GM18498 (cell line): ENCODE data around the gene ZNF277.

Experiments
- ATAC-seq: cut with Tn5 transposase; IDR thresholded peaks from one replicate; pipeline ENCODE4 v1.9.1; 2021; ENCODE audit warnings: mild to moderate bottlenecking, moderate library complexity; ENCODE audit not compliant: unreplicated experiment

The ZNF277 gene

DNA sequence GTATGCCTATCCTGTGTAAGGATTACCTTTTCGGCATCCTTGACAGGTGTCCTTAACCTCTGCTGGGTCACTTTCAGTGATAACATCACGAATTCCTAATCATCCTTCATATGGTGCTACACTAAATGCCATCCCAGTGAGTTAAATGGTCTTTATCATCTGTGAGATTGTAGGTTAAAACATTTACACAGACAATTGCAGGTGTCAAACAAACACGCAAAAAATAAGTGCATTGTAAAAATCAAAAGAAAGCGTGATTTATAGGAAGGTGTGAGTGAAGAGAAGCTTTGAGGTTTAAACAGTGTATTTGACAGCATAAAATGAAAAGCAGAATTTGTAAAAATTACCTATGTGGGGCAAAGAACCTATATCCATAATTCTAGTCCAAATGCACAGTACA is 132.3 kb downstream of the ZNF277 start:
- no peak for ATAC-seq

DNA sequence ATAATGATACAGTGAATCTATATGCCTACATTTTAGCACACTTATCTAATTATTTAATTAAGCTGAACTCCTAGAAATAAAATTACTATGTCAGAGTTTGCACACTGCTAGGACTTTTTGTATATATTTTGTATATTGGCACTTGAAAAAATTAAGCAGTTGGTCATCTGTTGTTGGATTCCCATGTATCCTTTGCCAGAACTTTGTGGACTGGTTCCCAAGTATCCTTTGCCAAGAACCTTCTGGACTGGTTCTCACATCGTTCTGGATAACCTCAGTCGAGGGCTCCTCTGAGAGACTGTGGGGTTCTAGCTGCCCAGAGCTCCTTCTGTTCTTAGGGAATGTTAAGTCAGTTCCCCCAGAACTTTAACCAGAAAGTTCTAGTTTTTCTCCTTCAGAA is 135.0 kb downstream of the ZNF277 start:
- ATAC-seq, result no peak

DNA sequence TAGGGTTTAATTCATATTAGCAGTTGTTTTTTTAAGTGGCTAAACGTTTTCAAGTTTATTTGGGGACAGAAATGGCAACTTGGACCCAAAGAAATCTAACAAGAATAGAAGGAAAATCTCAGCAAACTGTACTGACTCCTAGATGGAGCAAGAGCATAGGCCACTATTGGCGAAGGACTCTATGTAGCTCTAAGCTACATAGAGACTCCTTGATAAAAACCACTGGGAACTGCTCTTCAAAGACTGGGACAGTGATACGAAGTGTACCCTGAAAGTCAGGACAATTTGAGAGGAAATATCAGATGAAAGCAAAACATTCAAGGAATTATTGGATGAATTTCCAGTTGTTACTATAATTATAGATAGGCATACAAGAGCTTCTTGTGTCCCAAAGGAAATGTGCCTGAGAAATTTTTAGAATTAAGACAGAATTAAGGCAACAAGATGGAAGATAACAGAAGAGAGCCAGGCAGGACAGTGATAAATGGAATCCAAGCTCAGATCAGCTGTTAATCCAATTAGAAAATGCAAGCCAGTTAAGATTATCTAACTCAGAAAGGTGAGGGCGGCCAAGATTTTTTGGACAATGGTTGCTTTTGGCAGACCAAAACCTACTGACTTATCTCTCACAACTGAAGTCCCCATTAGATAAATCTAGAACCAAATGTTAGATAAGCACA is 140.0 kb downstream of the ZNF277 start:
- ATAC-seq, result no peak

DNA sequence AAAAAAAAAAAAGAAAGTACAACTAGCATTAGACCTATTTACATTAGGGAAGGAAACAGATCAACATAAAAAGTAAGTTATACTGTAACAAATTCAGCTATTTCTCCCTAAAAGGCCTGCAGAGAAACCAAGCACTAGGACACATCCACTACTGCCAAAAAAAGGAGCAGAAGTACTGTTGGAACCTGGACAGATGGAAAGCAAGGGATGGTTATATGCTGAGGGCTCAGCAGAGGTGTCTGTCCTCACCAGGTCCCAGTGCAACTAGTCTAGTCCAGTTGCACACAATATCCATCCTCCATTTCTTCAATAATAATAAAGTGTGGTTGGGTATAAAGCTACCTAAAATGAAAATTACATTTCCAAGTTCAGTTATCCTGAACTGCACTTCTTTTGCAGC is 140.6 kb downstream of the ZNF277 start:
- no peak for ATAC-seq

DNA sequence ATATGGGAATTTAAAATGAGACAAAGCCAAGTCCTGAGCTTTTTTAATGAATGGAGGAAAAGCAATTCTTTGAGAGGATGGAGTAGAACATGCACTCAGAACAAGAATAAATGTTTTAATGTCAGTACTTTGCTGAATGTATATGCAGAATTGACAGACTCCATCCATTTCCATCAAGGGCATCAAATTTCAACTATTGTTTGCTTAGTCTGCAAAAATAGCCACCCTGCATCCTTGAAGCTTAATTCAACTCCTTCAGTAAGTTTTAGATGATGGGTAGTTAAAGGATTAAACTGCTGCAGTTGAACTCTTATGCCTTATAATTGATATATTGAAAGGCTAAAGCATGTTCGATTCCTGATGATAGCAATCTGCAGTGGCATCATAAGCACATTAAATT is 144.1 kb downstream of the ZNF277 start:
- no peak for ATAC-seq

DNA sequence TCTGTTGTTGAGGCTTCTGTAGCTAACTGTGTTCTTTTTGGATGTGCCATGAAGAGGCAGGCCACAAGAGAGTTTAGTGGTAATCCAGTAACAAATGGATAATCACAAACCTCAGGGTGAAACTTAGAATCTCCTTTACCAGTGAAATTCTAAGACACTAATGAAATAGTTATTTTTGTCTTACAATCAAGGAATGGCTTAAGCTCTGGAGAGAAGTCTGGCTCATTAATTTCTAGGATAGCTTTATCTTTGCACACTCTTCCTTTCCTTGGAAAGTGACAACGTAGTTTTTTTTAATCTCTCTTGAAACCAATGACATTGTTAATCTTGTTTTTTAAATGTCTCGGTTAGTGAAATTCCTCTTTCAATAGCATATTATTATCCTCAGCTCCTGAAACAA is 150.1 kb downstream of the ZNF277 start:
- no peak for ATAC-seq

DNA sequence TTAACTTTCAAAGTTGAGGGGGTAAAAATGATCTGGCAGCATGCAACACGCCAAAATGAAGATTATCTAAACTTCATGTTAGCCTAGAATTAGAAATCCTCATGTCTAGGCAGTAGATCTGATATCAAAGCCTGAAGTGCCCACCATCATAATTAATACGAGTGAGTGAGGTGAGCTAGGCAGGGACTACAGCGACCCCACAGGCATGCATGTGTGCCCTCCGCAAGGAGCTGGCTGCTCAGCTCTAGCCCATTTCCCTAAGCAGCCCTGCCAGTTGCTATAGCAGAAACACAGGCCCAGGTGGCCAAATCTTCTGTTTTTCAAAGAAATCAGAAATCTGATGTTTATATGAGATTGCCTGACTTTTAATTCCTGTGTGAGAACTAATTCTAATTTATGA is 150.6 kb downstream of the ZNF277 start:
- ATAC-seq, result no peak

DNA sequence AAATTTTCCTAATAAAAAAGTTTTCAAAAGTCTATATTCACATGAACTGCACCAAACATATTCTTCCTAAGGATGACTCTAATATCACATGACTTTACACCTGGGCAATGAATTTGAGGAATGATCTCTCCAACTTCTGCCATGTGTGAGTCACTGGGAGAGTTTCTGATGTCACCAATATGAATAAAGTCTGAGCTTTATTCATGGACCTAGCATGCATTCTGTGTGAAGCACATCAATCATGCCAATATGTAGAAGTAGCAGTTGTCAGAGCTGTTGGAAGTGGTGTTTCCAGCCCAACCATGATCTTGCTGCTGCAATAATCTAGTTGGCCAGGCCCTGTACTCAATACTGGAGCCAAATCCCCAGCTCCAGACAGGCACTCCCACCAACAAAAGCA is 152.0 kb downstream of the ZNF277 start:
- ATAC-seq, result no peak

DNA sequence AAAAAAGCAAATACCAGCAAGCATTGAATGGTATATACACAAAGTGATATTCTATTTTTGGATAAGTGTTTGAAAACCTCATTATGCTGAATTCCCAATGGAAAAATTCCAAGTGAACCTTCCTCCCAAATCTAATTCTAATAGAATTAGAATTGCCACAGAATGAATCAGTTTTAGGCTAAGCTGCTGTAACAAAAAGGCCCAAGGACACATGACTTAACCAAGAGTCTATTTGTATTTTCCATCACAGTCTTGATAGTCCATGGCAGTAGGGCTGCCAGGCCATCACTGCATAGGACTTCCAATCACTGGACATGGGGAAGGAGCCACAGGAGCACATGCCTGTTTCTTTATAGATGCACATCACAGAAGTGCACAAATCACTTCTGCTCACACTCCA is 152.6 kb downstream of the ZNF277 start:
- no peak for ATAC-seq

DNA sequence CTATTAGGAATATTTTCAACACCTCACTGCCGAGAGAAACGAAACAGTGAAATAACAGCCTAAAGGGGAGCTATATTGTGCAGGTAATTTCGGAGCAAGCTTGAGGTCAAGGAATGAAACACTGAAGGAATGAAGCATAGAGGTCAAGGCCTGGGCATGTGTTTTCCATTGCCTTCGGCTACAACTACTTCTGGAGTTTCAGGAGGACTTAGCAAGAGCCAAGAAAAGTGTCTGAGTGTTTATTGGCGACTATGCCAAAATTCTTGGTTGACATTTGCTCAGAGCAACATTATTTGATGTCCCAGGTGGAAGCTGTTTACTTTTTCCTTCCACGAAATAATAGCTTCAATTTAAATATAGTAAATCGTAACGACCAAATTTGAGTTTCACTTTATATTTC is 154.2 kb downstream of the ZNF277 start:
- ATAC-seq, result no peak

DNA sequence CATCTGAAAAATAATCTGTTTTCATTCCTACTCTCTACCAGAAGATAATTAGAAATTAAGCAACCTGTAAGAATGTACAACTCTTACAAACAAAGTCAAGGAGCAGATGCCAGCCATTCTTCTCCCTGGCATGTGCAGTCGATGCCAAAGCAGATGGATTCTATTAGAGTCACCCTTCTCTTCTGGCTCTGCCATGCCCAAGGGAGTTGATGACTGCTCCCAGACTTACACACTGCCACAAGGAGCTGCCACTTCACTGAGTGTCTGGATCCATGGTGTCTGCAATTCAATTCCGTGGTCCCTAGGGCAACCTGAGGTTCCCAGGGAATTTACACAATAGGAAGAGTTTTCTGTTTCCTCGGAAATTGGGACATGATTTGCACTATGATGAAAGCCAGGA is 154.7 kb downstream of the ZNF277 start:
- no peak for ATAC-seq

DNA sequence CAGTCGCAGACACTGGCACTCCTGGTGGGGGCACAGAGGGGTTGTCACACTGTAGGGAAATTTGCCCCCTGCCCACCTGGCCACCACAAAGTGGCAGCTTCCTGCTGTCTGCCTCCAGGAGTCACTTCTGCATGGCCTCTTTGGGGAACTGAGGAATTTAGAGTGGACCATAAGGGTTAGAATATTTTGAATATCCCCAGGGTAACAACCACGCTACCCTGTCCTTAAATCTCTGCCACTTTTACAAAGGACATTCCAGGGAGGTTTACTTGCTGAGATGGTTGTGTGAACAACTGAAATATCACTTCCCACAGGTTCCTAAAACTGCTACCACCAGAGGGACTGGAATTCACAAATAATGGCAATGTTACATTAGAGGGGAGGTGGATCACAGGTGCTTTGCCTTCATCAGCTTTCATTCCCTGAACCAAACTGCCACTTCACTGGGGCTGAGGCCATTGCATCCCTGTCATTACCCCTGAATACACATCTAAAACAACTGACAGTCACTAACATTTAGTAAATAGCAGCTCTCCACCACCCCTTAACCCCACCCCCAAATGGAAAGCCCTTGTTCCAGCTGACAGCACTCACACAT is 155.7 kb downstream of the ZNF277 start:
- ATAC-seq, result no peak

DNA sequence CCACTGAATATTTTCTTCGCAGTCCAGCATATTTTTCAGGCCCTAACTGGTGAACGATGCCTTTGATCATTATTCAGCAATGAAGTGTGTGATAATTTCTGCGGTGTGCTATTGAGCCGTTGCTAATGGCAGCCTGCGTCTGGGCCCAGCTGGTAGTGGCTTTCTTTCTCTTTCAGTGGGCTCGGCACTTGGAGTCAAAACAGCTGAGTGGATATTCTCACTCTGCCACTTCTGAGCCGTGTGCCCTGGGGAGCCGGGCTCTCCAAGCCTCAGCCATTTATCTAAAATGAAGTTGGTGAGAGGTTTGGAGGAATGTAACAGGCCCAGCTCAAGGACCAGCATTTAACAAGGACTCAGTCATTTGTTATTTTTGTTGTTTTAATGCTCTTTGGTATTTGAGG is 156.2 kb downstream of the ZNF277 start:
- ATAC-seq, result no peak

DNA sequence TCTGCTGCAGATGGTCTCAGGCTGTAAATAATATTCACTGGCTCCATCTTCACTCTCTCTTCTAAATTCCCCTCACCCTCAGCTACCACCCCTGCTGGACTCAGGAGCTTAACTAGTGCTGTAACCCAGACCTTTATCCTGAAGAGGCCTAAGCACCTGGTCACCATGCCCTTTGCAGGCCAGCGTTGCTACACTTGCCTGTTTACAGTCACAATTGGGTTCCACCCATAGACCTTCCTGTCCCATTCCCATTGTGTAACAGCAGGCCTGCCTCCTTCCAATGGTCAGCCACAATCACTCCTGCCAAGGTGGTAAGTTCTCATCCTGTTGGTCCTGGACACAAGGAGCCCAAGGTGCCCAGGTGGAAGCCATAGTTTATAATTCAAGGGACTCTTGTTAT is 157.9 kb downstream of the ZNF277 start:
- ATAC-seq, result no peak

DNA sequence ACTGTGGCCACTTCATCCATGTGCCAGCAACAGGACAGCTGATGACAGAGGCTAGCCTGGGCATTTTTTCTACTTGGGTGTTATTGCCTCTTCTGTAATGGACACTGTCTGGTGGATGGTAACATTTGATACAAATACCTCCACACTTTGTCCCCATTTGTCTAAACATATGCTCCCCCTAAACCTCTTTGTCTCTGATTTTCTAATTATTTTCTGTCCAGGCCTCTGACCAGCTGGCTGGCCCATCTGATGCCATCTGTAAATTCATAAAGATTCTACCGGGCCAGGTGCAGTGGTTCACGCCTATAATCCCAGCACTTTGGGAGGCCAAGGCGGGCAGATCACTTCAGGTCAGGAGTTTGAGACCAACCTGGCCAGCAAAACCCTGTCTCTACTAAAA is 159.1 kb downstream of the ZNF277 start:
- ATAC-seq, result no peak

DNA sequence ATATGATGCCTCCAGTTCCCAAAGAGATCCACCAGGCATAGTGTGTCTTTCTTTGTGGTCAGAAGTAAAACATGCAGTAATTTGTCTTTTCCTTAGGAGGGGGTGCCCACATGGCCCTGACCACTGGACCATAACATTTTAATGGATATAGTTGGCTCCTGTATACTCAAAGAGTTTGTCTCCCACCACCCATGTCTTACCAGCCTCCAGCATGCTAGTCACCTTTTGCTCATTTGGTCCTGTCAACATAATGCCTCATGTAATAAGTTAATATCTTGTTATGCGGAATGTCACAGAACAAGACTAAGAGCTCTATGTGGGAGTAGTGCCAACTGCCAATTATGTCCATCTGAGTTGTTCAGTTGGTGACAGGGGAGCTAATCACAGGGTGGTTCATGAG is 160.4 kb downstream of the ZNF277 start:
- no peak for ATAC-seq

DNA sequence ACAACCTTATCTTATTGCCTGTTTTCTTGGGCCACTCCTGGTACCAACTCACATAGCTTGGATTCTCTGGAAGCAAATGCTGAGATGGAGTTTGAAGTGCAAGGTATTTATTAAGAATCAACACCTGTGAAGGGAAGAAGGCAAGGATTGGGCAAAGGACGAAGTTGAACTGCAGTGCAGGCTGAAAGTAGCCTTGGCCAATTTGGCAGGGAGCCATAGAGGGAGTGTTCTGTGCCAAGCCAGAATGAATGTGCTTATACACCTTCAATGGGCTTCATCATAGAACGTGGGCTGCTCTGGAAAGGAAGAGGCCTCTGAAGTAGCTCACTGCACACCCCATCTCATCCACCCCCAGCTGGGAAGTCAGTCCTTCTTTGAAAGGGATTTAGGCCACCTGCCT is 163.9 kb downstream of the ZNF277 start:
- no peak for ATAC-seq

DNA sequence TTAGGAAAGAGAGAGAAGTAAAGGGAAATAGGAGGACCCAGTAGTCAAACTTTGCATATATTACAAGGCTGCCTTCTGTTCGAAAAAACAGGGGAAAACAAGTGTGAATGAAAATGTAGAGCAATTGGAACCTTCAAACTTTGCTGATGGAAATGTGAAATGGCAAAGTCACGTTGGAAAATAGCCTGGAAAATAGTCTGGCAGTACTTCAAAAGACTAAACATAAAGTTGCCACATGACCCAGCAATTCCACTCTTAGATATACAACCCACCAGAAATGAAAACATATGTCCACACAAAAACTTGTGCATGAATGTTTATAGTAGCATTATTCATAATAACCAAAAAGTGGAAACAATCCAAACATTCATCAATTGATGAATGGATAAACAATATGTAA is 165.2 kb downstream of the ZNF277 start:
- no peak for ATAC-seq

DNA sequence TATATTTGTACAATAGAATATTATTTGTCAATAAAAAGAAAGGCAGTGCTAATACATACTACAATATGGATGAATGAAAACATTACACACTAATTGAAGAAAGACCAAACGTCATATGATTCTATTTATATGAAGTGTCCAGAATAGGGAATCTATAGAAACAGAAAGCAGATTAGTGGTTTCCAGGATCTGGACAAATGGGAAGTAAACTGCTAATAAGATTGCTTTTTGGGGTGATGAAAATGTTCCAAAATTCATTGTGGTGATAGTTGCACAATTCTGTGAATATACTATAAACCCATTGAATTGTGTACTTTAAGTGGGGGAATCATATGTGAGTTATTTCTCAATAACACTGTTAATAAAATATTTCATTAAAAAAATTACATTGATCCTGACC is 165.6 kb downstream of the ZNF277 start:
- ATAC-seq, result no peak

DNA sequence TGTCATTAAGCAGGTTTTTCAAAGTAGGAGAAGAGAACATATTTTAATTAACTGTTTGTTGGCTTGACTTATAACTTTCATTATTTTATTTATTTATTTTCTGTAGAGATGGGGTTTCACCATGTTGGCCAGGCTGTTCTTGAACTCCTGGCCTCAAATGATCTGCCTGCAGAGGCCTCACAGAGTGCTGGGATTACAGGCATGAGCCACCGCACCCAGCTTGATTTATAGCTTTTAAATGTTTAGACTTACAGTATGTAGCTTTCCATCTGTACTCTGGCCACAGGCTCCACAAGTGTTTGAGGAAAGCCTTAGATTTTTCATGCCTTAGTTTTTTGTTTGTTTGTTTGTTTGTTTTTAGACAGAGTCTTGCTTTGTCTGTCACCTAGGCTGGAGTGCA is 171.1 kb downstream of the ZNF277 start:
- no peak for ATAC-seq

DNA sequence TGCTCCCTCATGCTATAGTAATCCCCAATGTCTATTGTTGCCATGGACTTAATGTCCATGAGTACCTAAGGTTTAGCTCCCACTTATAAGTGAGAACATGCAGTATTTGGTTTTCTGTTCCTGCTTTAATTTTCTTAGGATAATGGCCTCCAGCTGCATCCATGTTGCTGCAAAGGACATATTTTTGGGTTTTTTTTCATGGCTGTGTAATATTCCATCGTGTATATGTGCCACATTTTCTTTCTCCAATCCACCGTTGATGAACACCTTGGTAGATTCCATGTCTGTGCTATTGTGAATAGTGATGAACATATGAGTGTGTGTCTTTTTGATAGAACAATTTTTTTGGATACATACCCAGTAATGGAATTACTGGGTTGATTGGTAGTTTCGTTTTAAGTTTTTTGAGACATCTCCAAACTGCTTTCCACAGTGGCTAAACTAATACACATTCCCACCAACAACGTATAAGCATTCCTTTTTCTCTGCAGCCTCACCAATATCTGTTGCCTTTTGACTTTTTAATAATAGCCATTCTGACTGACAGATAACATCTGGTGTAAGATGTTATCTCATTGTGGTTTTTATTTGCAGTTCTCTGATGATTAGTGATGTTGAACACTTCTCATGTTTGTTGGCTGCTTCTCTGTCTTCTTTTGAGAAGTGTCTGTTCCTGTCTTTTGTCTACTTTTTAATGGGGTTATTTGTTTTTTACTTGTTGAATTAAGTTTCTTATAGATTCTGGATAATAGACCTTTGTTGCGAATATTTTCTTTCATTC is 175.0 kb downstream of the ZNF277 start:
- ATAC-seq, result no peak

DNA sequence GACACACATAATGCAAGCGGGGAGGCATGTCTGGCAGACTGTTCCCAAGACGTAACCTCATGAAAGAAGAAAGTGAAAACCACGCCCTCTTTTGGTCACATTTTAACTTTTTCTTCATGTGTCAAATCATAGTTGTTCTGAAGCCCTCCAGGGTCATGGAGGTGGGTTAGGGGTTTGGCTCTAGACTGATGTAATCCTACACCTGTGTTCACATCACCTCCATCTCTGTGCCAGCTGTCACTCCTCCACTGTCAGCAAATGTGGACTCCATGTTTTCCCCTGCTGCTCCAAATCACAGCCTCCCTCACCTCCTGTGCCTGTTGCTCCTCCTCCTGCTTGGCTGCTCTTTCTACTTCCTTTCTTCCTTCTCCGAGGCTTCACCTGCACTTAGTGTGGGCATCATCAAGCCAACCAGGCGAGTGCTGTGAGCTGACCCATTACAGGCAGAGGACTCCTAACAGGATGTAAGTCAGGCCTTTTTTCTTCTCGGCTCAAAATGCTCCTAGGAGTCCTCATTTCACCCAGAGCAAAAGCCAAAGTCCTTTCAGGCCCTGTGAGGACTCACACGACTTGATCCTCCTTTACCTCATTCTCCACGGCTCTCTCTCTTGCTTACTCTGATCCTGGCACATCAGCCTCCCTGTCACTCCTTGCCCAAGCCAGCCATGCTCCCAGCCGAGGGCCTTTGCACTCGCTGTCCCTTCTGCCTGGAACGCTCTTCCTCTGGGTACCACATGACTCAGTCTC is 177.3 kb downstream of the ZNF277 start:
- peak; percentile 72 for ATAC-seq
